Middle frontal gyrus (tissue), 1 donor: Measurements from ENCODE around the gene SNF8.

Experiments used
- DNase-seq: peaks from one replicate; pipeline ENCODE4 v3.0.0-alpha.2; 2015; ENCODE audit warnings: low spot score; ENCODE audit errors: extremely low spot score

Gene SNF8

DNA sequence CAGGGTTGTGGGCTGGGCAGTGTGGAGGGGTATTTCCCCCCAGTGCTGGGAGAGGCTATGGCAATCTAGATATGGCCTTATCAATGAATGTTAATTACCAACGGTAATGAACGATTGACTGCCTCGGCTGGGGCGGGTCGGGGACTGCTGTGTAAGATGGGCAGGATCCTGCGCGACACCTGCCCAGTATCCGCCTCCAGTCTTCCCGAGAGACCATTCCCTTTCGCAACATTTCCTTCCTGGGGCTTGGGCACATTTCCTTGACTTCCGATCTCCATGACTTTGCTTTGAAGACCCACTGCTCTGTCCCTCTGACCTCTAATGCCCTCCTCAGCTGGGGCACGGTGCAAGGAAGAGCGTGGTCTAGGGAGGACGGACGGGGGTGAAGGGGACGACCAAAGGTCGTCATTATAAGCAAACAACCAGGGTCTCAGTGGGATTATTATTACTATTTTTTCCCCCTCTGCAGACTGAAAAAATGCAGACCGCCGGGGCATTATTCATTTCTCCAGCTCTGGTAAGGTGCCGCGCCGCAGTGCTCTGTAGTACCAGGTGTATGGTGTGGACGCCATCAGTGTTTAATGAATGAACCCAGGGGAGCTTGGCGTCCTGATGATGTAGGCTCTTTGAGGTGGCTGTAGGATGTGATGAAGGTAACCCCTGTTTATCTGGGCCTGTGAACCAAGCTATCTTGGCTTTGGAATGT, 51.5 kb downstream of the SNF8 start:
- DNase-seq, result no peak

DNA sequence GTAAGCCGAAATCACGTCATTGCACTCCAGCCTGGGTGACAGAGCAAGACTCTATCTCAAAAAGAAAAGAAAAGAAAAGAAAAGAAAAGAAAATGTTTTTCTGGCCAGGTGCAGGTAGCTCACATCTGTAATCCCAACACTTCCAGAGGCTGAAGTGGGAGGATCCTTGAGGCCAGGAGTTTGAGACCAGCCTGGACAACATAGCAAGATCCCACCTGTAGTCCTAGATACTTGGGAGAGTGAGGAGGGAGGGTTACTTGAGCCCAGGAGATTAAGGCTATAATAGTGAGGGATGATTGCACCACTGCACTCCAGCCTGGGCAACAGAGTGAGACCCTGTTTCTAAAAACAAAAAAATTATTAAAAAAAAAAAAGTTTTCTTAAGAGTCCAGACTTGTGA, 54.6 kb downstream of the SNF8 start:
- DNase-seq, result no peak

DNA sequence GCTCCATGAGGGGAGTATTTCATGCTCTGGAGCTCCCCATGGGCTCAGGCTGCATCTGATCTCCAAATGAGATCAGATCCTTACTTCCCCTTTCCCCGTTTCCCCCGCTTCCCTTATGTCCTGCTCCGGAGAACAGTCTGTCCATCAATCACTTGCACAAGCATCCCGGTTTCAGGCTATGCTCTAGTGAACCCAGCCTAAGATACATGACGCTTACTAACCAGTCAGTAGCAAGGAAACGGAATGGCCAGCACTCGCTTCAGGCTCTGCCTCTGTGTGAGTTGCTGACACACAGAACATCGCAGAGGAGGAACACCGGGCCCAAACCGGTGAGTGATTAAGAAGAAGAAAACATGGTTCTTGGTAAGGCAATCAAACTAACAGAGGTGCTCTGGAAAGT, 61.5 kb downstream of the SNF8 start:
- DNase-seq, result no peak

DNA sequence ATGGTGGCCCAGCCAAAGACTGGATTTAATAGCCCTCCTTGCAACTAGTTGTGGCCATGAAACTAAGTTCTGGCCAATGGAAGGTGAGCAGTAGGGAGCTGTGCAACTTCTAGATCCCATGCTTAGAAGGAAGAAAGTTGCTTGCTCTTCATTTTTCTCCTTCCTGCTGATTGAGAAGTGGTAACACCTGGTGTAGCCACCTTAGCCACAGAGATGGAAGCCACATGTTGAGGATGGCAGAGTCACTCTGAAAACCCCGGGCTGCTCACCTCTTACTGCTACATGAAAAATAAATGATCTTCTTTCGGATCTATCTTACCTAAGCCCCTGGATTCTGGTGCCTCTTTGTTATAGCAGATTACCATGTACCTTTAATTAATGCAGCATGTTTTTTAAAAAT, 62.4 kb downstream of the SNF8 start:
- DNase-seq, result no peak
